ENCODE data around the gene COIL. TPM values are rescaled to one million over a fixed set of nuclear protein-coding genes. Genes with fewer than 3 reads are reported as not detected.

The COIL gene
- total RNA-seq, 1 donor = 13.3 TPM

DNA sequence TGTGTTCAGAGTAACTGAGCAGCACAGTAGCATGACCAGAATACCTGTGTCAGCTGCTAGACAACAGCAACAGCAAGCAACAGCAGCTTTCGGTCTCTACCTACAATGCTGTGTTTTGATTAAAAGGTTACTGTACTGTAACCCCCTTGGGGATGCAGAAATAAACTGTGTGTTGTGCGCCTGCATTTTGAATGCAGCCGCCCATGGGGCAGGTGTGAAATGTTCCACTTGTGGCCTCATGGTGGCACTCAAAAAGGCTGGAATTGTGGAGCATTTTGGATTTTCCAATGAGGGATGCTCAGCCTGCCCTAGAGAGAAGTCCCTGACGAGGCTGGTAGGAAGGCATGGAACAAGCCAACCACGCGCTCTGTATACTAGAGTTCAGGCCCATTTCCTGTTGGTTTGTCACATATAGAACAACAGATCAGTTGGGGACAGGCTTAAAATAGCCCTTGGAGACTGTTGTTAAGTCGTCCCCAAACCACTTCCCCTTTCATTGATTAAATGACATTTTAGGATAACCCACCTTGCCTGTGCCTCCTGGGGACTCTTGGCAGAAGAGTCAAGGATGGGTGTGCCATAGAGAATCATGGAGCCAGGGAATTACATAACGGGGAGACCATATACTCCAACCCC lies 44.2 kb upstream of the COIL start:
- TF ChIP-seq, protein P1, sequence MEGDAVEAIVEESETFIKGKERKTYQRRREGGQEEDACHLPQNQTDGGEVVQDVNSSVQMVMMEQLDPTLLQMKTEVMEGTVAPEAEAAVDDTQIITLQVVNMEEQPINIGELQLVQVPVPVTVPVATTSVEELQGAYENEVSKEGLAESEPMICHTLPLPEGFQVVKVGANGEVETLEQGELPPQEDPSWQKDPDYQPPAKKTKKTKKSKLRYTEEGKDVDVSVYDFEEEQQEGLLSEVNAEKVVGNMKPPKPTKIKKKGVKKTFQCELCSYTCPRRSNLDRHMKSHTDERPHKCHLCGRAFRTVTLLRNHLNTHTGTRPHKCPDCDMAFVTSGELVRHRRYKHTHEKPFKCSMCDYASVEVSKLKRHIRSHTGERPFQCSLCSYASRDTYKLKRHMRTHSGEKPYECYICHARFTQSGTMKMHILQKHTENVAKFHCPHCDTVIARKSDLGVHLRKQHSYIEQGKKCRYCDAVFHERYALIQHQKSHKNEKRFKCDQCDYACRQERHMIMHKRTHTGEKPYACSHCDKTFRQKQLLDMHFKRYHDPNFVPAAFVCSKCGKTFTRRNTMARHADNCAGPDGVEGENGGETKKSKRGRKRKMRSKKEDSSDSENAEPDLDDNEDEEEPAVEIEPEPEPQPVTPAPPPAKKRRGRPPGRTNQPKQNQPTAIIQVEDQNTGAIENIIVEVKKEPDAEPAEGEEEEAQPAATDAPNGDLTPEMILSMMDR (IDR thresholded peaks at IDR 0.05; ENCODE audit: insufficient read depth, low read length) = no peak
- DNase-seq (ENCODE audit: low read depth) = no peak
- H3K4me3 ChIP-seq (ENCODE audit: low read depth, low read length) = no peak overlapping the region

DNA sequence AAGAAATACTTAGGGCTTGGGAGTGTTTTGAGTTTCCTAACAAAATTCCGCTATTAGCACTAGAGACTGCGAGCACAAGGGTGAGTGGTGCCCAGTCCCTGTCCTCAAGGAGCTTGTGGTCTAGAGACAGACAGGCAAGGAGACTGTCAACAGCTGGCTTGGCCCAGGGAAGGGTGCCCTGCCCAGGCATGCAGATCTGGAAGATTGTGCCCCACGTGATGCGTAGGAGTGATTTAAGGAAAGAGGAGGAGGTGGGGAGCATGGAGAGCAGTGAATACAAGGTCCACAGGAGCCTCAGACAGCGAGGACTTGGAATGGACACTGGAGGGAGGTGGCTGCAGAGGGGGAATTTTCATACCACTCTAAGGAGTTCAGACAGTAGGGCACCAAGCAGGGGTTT lies 42.1 kb upstream of the COIL start:
- DNase-seq (ENCODE audit: low read depth) = no peak
- TF ChIP-seq, protein P1 (IDR thresholded peaks at IDR 0.05; ENCODE audit: insufficient read depth, low read length) = no peak
- no peak overlapping the region for H3K4me3 ChIP-seq (ENCODE audit: low read depth, low read length)

DNA sequence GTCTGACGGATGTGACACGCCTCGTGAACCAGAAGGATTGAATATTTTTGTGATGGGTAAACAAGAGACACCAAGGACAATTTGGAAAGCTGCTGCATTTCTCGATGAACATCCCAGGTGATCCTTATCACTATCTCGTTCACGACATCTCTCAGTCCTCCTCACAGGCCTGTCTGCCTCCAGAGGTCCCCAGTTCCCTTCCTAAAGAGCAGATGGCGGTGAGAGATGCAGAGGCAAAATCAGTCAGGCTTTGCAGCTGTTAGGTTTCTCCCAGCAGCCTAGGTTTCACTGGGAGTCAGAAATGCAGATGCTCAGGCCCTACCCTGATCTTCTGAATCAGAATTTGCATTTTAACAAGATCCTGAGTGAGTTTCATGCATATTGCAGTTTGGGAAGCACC lies 40.7 kb upstream of the COIL start:
- no peak for DNase-seq (ENCODE audit: low read depth)
- TF ChIP-seq, protein P1 (IDR thresholded peaks at IDR 0.05; ENCODE audit: insufficient read depth, low read length) = no peak
- no peak overlapping the region for H3K4me3 ChIP-seq (ENCODE audit: low read depth, low read length)

DNA sequence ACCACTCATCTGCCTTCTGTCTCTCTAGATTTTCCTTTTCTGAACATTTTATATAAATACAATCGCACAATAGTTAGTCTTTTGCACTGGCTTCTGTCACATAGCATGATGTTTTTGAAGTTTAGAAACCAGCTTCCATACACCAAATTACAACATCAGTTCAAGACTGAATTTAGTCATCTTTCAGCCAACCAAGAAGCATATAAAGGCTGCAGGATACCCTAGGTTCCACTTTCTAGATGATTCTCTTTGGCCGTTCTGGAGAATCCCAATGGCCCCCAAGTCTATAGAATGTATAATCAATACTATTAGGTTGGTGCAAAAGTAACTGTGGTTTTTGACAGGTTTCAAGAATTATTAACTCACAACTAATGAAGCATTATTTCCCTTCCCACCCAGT lies 36.5 kb upstream of the COIL start:
- DNase-seq (ENCODE audit: low read depth) = no peak
- TF ChIP-seq, protein P1 (IDR thresholded peaks at IDR 0.05; ENCODE audit: insufficient read depth, low read length) = no peak
- no peak overlapping the region for H3K4me3 ChIP-seq (ENCODE audit: low read depth, low read length)

DNA sequence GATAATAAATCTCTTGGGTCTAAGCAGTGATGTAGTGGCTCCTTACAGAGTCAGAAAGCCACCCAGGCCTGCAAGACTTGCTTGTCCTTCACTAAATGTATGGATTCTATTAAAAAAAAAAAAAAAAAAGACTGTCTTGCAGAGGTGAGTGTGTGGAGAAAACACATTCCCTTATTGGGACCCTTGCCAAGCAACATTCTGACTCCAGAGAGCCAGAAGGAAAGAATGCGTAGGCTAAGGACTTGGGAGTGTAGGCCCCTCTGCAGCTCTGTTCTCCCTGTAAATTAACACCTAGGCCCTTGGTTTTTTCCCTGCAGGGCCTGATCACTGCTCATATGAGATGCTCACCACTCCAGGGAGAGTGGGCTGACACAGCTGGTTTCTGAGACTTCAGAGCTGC lies 34.9 kb upstream of the COIL start:
- peak; percentile 14 for DNase-seq (ENCODE audit: low read depth)
- no peak overlapping the region for H3K4me3 ChIP-seq (ENCODE audit: low read depth, low read length)
- TF ChIP-seq, protein P1 (IDR thresholded peaks at IDR 0.05; ENCODE audit: insufficient read depth, low read length) = no peak

DNA sequence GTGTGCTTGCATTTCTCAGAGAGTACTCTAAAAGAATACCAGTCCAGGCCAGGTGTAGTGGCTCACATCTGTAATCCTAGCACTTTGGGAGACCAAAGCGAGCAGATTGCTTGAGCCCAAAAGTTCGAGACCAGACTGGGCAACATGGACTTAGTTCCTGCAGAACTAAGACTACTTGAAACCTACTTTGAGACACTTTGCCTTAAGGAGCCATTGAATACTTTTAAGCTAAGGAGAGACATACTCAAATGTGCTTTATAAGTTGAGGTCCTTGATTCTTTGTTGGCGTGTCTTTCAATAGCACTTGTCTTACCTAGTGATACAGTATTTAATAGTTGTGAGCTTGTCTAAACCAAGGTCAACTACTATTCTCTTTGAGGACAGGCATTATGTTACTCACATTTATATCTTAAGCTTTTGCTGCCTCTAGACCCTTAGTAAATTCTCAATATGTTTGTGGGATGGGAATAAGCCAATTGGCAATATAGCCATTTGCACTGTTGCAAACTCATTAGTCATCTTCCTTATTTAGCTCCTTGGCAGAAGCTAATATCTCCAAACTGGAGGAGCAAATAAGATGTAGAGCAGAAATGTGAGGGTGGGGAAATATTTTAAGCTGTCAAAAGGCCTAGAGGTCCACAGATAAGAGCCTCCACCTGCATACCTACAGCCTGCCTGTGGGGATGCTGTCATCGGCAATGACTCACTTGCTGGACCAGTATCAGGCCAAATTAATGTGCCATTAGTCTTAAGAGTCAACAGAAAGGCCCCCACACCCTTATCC lies 33.4 kb upstream of the COIL start:
- no peak overlapping the region for H3K4me3 ChIP-seq (ENCODE audit: low read depth, low read length)
- TF ChIP-seq, protein P1 (IDR thresholded peaks at IDR 0.05; ENCODE audit: insufficient read depth, low read length) = no peak
- DNase-seq (ENCODE audit: low read depth) = peak; percentile 89
